T-cell (primary cell): Measurements from ENCODE around the gene BLTP2. TPM values are rescaled to one million over a fixed set of nuclear protein-coding genes. Genes with fewer than 3 reads are reported as not detected.
A peak's percentile ranks its signal among the peaks of the same experiment; 100 is the strongest.
"Not testable (repeated sequence)": the region's sequence is repeated elsewhere in the genome, so short reads cannot be mapped to it uniquely, and the experiment has no call there.

Experiments
- ATAC-seq, 4 experiments: fragments of 200-7000 bp in 3 of 4; fragments of 150-1000 bp in 1 of 4; cut with Tn5 transposase; replicated peaks in 1 of 4; 1 replicate in 3 of 4; 2 replicates in 1 of 4; pipeline ENCODE4 v1.10.0; 2021; ENCODE audit warnings: moderate library complexity in 3 of 4, mild to moderate bottlenecking in 2 of 4, moderate number of reproducible peaks in 1 of 4
- CTCF ChIA-PET, 2 donors: fragments of 300-600 bp; sonication (Branson Sonifier 250); formaldehyde crosslinking; loops; one replicate each; lab custom pipeline; 2022; ENCODE audit warnings: antibody characterized with exemption in 2 of 2; lab: Charles Lee
- POLR2A ChIA-PET, 2 donors: fragments of 300-600 bp; sonication (Branson Sonifier 250); formaldehyde crosslinking; loops; one replicate each; lab custom pipeline; 2022; ENCODE audit warnings: antibody characterized with exemption in 2 of 2; lab: Charles Lee
- DNase-seq, 35 experiments: peaks; one replicate each; pipeline versions ENCODE4 v3.0.0 to v3.0.0-alpha.2; 2013 to 2023
- H3K27ac ChIP-seq: one replicate; pipeline ENCODE4 v1.5.1; 2013; ENCODE audit warnings: low read length
- H3K27me3 ChIP-seq, 2 experiments: replicated peaks in 1 of 2; 1 replicate in 1 of 2; 2 replicates in 1 of 2; pipeline versions ENCODE4 v1.6.1 to v1.7.0; 2013; ENCODE audit warnings: low read length in 1 of 2, mixed read lengths in 1 of 2; ENCODE audit not compliant: control insufficient read depth in 2 of 2, insufficient read depth in 2 of 2; ENCODE audit errors: extremely low read depth in 1 of 2
- H3K36me3 ChIP-seq, 2 donors: 1 replicate in 1 of 2; 2 replicates in 1 of 2; pipeline versions ENCODE4 v1.6.1 to v1.7.0; 2013; ENCODE audit warnings: low read length in 1 of 2; ENCODE audit not compliant: control insufficient read depth in 2 of 2, insufficient read depth in 1 of 2; ENCODE audit errors: extremely low read depth in 1 of 2
- H3K4me1 ChIP-seq, 2 experiments: 1 replicate in 1 of 2; 2 replicates in 1 of 2; pipeline versions ENCODE4 v1.6.1 to v1.7.0; 2013; ENCODE audit warnings: low read length in 2 of 2, mixed read lengths in 1 of 2; ENCODE audit not compliant: insufficient read depth in 2 of 2, control insufficient read depth in 1 of 2; ENCODE audit errors: extremely low read depth in 1 of 2
- H3K4me3 ChIP-seq, 2 donors: 1 replicate in 1 of 2; 2 replicates in 1 of 2; pipeline versions ENCODE4 v1.5.1 to v1.7.0; 2013; ENCODE audit warnings: mild to moderate bottlenecking in 2 of 2, low read length in 1 of 2, moderate library complexity in 1 of 2; ENCODE audit not compliant: control insufficient read depth in 1 of 2; ENCODE audit errors: extremely low read depth in 1 of 2
- H3K9me3 ChIP-seq: 2 replicates; pipeline ENCODE4 v1.7.0; 2013
- H3K27ac Mint-ChIP-seq, 2 donors: one replicate each; pipeline ENCODE4 v1.8.0; 2020 to 2021; ENCODE audit warnings: mild to moderate bottlenecking in 2 of 2, mixed read lengths in 2 of 2
- H3K27me3 Mint-ChIP-seq, 2 donors: one replicate each; pipeline ENCODE4 v1.8.0; 2021 to 2022; ENCODE audit warnings: mixed read lengths in 2 of 2
- H3K36me3 Mint-ChIP-seq: one replicate; pipeline ENCODE4 v1.8.0; 2021; ENCODE audit warnings: mixed read lengths
- H3K4me1 Mint-ChIP-seq, 3 donors: one replicate each; pipeline ENCODE4 v1.8.0; 2020 to 2022; ENCODE audit warnings: mixed read lengths in 3 of 3, mild to moderate bottlenecking in 1 of 3
- H3K4me3 Mint-ChIP-seq, 3 donors: one replicate each; pipeline ENCODE4 v1.8.0; 2020 to 2022; ENCODE audit warnings: mild to moderate bottlenecking in 3 of 3, mixed read lengths in 3 of 3, moderate library complexity in 3 of 3
- H3K9me3 Mint-ChIP-seq, 3 donors: one replicate each; pipeline ENCODE4 v1.8.0; 2020 to 2022; ENCODE audit warnings: mixed read lengths in 3 of 3
- WGBS: methylation state at CpG from one replicate; pipeline ENCODE4 v1.1.5; 2013; ENCODE audit warnings: missing lambda C conversion rate; ENCODE audit not compliant: insufficient coverage; 5-methylcytosine and 5-hydroxymethylcytosine counted together
- total RNA-seq, 35 experiments: library from RNA in 6 of 35; stranded (reverse) in 6 of 35; fragments of 120-200 nt in 1 of 35; gene quantifications; one replicate each; pipeline versions ENCODE4 v1.2.1 to v1.2.4 and lab custom pipeline; 2013 to 2026

BLTP2 gene
- total RNA-seq, 5 donors from 2014 or later (not counting 1 experiment from before 2014, with no cell fraction given), result 129 to 156 (median 138) TPM

DNA sequence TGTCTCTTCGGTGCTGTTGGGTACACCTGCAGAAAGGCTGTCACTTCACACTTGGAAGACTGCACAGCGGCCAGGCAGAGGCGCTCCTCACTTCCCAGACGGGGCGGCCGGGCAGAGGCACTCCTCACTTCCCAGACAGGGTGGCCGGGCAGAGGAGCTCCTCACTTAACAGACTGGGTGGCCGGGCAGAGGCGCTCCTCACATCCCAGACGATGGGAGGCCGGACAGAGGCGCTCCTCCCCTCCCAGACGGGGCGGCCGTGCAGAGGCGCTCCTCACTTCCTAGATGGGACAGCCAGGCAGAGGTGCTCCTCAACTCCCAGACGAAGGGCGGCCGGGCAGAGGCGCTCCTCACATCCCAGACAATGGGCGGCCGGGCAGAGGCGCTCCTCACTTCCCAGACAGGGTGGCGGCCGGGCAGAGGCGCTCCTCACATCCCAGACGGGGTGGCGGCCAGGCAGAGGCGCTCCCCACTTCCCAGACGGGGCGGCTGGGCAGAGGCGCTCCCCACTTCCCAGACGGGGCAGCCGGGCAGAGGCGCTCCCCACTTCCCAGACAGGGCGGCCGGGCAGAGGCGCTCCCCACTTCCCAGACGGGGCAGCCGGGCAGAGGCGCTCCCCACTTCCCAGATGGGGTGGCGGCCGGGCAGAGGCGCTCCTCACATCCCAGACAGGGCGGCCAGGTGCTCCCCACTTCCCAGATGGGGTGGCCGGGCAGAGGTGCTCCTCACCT is 14.0 kb upstream of the BLTP2 start:
- WGBS, result 97% methylated on average over 34 of the region's 46 CpGs
- Mint-ChIP-seq H3K36me3 (peaks cover 13% of the 10 kb centered on the region), H3K4me1 (peaks cover 47 to 52% (median 52%) of the 10 kb centered on the region in 3 donors)
- Histone ChIP-seq H3K4me1 (peaks cover 23 to 30% of the 10 kb centered on the region in 2 experiments), H3K36me3 (peaks cover 3 to 20% of the 10 kb centered on the region in 2 donors)
- H3K27me3 Mint-ChIP-seq, H3K27ac Mint-ChIP-seq, ATAC-seq, H3K4me3 Mint-ChIP-seq, DNase-seq, POLR2A ChIA-PET, H3K9me3 ChIP-seq, H3K27me3 ChIP-seq, H3K9me3 Mint-ChIP-seq, H3K4me3 ChIP-seq, H3K27ac ChIP-seq: not testable (repeated sequence)
- CTCF ChIA-PET, result interaction anchor here in 1 of 2 donors (0.6 kb wide), 1 partner anchor 16 kb away, joined by 3 read pairs; no protein-coding TSS in a partner anchor

DNA sequence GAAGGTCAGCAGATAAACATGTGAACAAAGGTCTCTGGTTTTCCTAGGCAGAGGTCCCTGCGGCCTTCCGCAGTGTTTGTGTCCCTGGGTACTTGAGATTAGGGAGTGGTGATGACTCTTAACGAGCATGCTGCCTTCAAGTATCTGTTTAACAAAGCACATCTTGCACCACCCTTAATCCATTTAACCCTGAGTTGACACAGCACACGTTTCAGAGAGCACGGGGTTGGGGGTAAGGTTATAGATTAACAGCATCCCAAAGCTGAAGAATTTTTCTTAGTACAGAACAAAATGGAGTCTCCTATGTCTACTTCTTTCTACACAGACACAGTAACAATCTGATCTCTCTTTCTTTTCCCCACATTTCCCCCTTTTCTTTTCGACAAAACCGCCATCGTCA is 13.4 kb upstream of the BLTP2 start:
- Mint-ChIP-seq H3K36me3 (peaks cover 13% of the 10 kb centered on the region), H3K4me1 (peaks cover 42 to 47% (median 46%) of the 10 kb centered on the region in 3 donors)
- H3K9me3 ChIP-seq, ATAC-seq, H3K4me3 ChIP-seq, H3K27ac Mint-ChIP-seq, POLR2A ChIA-PET, H3K27me3 ChIP-seq, H3K9me3 Mint-ChIP-seq, H3K27ac ChIP-seq, H3K27me3 Mint-ChIP-seq, H3K4me3 Mint-ChIP-seq, DNase-seq: not testable (repeated sequence)
- WGBS, result no CpG with 5 or more reads among the region's 8 CpGs
- CTCF ChIA-PET, result interaction anchor here (0.6 kb wide), 3 partner anchors 9 to 1169 kb away, joined by 3 to 5 read pairs (median 5); no protein-coding TSS in a partner anchor
- peaks cover 22 to 28% of the 10 kb centered on the region in 2 experiments for H3K4me1 ChIP-seq
- peaks cover 3 to 24% of the 10 kb centered on the region in 2 donors for H3K36me3 ChIP-seq

DNA sequence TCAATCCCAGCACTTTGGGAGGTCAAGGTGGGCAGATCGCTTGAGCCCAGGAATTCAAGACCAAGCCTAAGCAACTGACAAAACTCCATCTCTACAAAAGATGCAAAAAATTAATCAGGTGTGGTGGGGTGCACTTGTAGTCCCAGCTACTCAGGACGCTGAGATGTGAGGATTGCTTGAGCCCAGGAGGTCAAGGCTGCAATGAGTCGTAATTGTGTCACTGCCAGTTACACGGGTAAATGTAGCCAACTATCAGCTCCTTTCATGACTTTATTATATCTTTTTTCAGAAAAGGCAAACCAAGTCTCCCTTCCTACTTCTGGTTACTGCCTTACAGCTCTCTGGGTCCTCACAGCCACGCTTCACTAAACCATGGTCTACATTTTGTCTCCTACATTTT is 12.8 kb upstream of the BLTP2 start:
- ATAC-seq (no peak), DNase-seq (no peak)
- Histone ChIP-seq H3K36me3 (peaks cover 3 to 26% of the 10 kb centered on the region in 2 donors), H3K27ac (no peak overlapping the region), H3K4me3 (no peak overlapping the region), H3K27me3 (no peaks in the 10 kb centered on the region), H3K4me1 (peaks cover 16 to 24% of the 10 kb centered on the region in 2 experiments), H3K9me3 (no peaks in the 10 kb centered on the region)
- no peak overlapping the region for H3K27ac Mint-ChIP-seq
- CTCF ChIA-PET, result interaction anchor here (0.6 to 0.7 kb wide), 4 partner anchors 8 to 1170 kb away, joined by 3 to 5 read pairs (median 4); no protein-coding TSS in a partner anchor
- 97% methylated on average over 3 of the region's 5 CpGs for whole genome bisulfite sequencing
- no peaks in the 10 kb centered on the region for H3K27me3 Mint-ChIP-seq
- POLR2A ChIA-PET, result no interaction called here
- peaks cover 17% of the 10 kb centered on the region for H3K36me3 Mint-ChIP-seq
- no peak overlapping the region for H3K4me3 Mint-ChIP-seq
- H3K9me3 Mint-ChIP-seq, result no peaks in the 10 kb centered on the region
- H3K4me1 Mint-ChIP-seq, result peaks cover 40 to 45% (median 40%) of the 10 kb centered on the region in 3 donors

DNA sequence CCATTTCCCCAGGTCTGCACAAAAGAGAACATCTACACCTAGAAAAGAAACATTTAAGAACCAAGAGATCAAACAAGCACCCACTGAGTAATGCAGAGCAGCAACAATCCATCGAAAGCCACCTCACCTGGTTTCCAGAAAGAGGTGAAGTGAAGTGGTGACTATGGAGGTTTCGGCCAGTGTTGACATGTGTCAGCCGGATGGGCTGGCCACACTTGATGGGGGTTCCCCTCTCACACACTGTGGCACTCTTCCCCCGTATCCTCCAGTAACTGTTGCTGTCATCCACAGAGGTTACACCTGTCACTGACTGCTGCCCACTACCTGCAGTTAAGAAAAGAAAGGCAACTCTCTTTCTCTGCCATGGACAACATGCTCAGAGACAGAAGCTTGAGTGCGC is 10.2 kb upstream of the BLTP2 start:
- 81% methylated on average over 2 of the region's 5 CpGs for WGBS
- ATAC-seq, result no peak
- peaks cover 20 to 28% (median 20%) of the 10 kb centered on the region in 3 donors for H3K4me1 Mint-ChIP-seq

DNA sequence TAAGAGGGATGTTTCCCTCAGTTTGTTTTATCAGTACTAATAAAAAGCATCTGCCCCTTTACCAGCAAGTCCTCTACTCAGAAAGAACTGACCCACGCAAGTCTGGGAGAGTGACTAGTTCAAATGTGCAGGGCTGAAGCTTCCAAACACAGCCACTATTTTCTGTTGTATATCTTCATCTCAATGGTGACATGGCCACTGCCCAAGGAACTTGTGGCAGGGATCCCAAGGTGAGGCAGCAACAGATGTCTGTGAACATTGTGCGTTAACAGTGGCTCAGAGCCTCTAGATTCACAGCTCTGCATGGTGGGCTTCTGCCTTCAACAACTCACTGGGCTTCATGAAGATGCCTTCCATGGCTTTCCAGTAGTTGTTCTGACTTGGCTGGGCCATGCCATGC is 3.7 kb upstream of the BLTP2 start:
- Mint-ChIP-seq H3K27ac (no peak overlapping the region), H3K4me1 (peaks cover 26 to 34% (median 28%) of the 10 kb centered on the region in 3 donors), H3K27me3 (no peaks in the 10 kb centered on the region), H3K9me3 (no peaks in the 10 kb centered on the region), H3K4me3 (no peak overlapping the region), H3K36me3 (peaks cover 21% of the 10 kb centered on the region)
- peaks cover 9 to 34% of the 10 kb centered on the region in 2 donors for H3K36me3 ChIP-seq
- ATAC-seq (no peak), DNase-seq (no peak)
- ChIA-PET POLR2A (interaction anchor here in 1 of 2 donors (0.7 kb wide), 1 partner anchor 27 kb away, joined by 3 read pairs; no protein-coding TSS in a partner anchor), CTCF (interaction anchor here in 1 of 2 donors (0.6 to 2.4 kb wide), 3 partner anchors 12 to 468 kb away, joined by 3 to 18 read pairs (median 3); partner anchors contain the start of genes SDF2 and SUPT6H)
- no peak overlapping the region for H3K27ac ChIP-seq
- no peak overlapping the region for H3K4me3 ChIP-seq
- no peaks in the 10 kb centered on the region for H3K9me3 ChIP-seq
- no peaks in the 10 kb centered on the region for H3K27me3 ChIP-seq
- H3K4me1 ChIP-seq, result peaks cover 22 to 26% of the 10 kb centered on the region in 2 experiments
- WGBS, result 93% methylated on average over 1 of the region's 2 CpGs

More for the DNA sequence above, 10.2 kb upstream of the BLTP2 start:
- H3K9me3 ChIP-seq, result no peaks in the 10 kb centered on the region
- peaks cover 10 to 41% of the 10 kb centered on the region in 2 donors for H3K36me3 ChIP-seq
- H3K27me3 Mint-ChIP-seq, result no peaks in the 10 kb centered on the region
- no peak overlapping the region for H3K27ac Mint-ChIP-seq
- DNase-seq, result no peak
- no peaks in the 10 kb centered on the region for H3K9me3 Mint-ChIP-seq
- ChIA-PET CTCF (no interaction called here), POLR2A (no interaction called here)
- no peak overlapping the region for H3K27ac ChIP-seq
- H3K27me3 ChIP-seq, result no peaks in the 10 kb centered on the region
- peaks cover 0 to 8% of the 10 kb centered on the region in 2 experiments for H3K4me1 ChIP-seq
- peaks cover 22% of the 10 kb centered on the region for H3K36me3 Mint-ChIP-seq
- H3K4me3 ChIP-seq, result no peak overlapping the region
- no peak overlapping the region for H3K4me3 Mint-ChIP-seq

DNA sequence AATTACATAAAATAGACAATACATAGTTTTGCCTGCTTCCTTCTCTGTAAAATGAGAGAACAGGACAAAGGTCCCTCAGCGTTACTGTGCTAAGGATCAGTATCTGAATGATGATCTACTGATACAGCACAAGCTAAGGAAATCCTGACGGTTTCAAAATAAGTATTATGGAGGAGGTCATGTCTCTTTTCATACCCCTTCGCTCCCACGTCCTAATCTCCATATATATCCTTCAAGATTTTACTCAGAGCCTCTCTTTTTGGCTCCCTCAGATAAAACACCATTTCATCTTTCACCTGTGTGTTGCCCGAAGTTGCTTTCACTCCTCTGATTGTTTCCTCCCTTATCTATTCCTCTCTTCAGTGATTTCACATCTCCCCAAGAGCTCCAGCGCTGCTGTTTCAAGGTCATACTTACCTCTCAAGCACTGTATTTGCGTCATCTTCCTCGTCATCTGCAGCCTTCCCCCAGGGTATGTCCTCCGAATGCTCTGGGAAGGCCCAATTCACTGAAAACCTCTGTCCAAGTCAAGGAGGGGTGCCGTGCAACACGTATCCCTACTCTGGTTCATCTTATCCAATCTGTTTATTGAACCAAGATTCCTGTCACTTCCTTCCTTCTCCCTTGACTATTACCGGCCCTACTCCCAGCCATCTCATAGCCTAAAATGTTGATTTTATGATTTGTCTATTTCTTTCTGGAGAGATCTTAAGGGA is 1.2 kb upstream of the BLTP2 start:
- peak overlapping the region; percentile 82 to 91 for H3K27ac Mint-ChIP-seq
- Histone ChIP-seq H3K9me3 (no peaks in the 10 kb centered on the region), H3K27ac (peak overlapping the region; percentile 75), H3K27me3 (no peaks in the 10 kb centered on the region), H3K36me3 (peaks cover 9 to 45% of the 10 kb centered on the region in 2 donors), H3K4me3 (peak overlapping the region in 1 of 2 donors; percentile 16), H3K4me1 (peaks cover 27 to 33% of the 10 kb centered on the region in 2 experiments)
- POLR2A ChIA-PET, result interaction anchor here in 1 of 2 donors (1.1 to 1.6 kb wide), 2 partner anchors 16 to 47 kb away, joined by 4 to 15 read pairs; partner anchors contain the start of genes SDF2 and SUPT6H
- DNase-seq (peak in 3 of 35 experiments; percentile 5 to 33 (median 7)), ATAC-seq (no peak)
- peaks cover 39 to 41% (median 39%) of the 10 kb centered on the region in 3 donors for H3K4me1 Mint-ChIP-seq
- H3K4me3 Mint-ChIP-seq, result peak overlapping the region; percentile 85 to 94 (median 92)
- no peaks in the 10 kb centered on the region for H3K27me3 Mint-ChIP-seq
- no peaks in the 10 kb centered on the region for H3K9me3 Mint-ChIP-seq
- CTCF ChIA-PET, result interaction anchor here (0.6 to 4.8 kb wide), 15 partner anchors 11 to 471 kb away, joined by 3 to 63 read pairs (median 3); partner anchors contain the start of genes ALDOC (in 1 of the 2), PIGS (in 1 of the 2), PROCA1 (in 1 of the 2) and RPL23A (in 1 of the 2)
- 69% methylated on average over 9 of the region's 12 CpGs for WGBS
- H3K36me3 Mint-ChIP-seq, result peaks cover 19% of the 10 kb centered on the region
